HFF-Myc (cell line): Measurements from ENCODE around the gene ACER3.
"Not testable (repeated sequence)": the region's sequence is repeated elsewhere in the genome, so short reads cannot be mapped to it uniquely, and the experiment has no call there.

ENCODE experiments used
- DNase-seq: peaks from one replicate; pipeline ENCODE4 v3.0.0-alpha.2; 2011; ENCODE audit warnings: low read depth; ENCODE audit errors: extremely low read depth
- H3K4me3 ChIP-seq: replicated peaks from 2 replicates; pipeline ENCODE4 v1.5.1; 2011; ENCODE audit warnings: low read depth, mild to moderate bottlenecking, control low read depth, low read length
- CTCF ChIP-seq: IDR thresholded peaks from 2 replicates; pipeline ENCODE4 v1.5.1; 2012; ENCODE audit warnings: mild to moderate bottlenecking, low read depth, low read length, control low read depth; ENCODE audit errors: missing control alignments

Gene ACER3

GRCh38 chr11:76824083-76824939 lies 36.4 kb upstream of the ACER3 start:
- DNase-seq: peak; percentile 25
- no peak for TF ChIP-seq CTCF
- H3K4me3 ChIP-seq: no peak overlapping the region

- H3K4me3 ChIP-seq: no peak overlapping the region
- TF ChIP-seq CTCF: no peak
- no peak for DNase-seq
These were observed 35.6 kb upstream of the ACER3 start for GRCh38 chr11:76824980-76825725.

- DNase-seq: no peak
- no peak for TF ChIP-seq CTCF
- H3K4me3 ChIP-seq: no peak overlapping the region
These were observed 34.9 kb upstream of the ACER3 start for GRCh38 chr11:76825726-76826396.

- not testable (repeated sequence) for H3K4me3 ChIP-seq, DNase-seq
These were observed 34.2 kb upstream of the ACER3 start for GRCh38 chr11:76826508-76826907.

GRCh38 chr11:76827005-76827404 lies 33.7 kb upstream of the ACER3 start:
- not testable (repeated sequence) for H3K4me3 ChIP-seq, DNase-seq

GRCh38 chr11:76830639-76831327 lies 29.9 kb upstream of the ACER3 start:
- H3K4me3 ChIP-seq: no peak overlapping the region
- DNase-seq: peak; percentile 24
- TF ChIP-seq CTCF: no peak

- H3K4me3 ChIP-seq: no peak overlapping the region
- no peak for TF ChIP-seq CTCF
- no peak for DNase-seq
These were observed 28.9 kb upstream of the ACER3 start for GRCh38 chr11:76831686-76832310.
